GM12873 (cell line): ENCODE measurements around the gene PRR5L.

Experiments
- TF ChIP-seq, protein P1 (sequence below): IDR thresholded peaks from 2 replicates; pipeline ENCODE4 v1.5.1; 2012; ENCODE audit warnings: low read depth, mild to moderate bottlenecking, moderate library complexity, low read length, control low read depth; ENCODE audit not compliant: insufficient read depth; ENCODE audit errors: missing control alignments

Gene PRR5L

DNA sequence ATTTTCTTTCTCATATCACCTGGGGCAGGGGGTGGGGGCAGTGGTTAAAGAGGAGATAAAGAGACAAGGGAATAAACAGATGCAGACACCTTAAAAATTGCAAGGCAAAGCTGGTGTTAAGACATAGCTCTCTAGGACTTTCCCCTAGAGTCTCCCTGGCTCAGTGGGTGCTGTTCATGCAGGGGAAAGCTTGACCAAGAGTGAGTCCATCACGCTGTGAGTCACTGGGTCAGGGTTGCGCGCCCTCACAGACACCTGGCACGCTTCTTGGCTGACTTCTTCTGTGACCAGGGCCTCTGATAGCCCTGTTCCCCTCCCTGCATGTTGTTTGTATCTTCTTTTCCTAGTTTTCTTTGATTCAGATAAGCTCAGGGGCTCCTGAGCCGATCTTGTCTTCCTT is 38.7 kb upstream of the PRR5L start:
- TF ChIP-seq, protein P1, sequence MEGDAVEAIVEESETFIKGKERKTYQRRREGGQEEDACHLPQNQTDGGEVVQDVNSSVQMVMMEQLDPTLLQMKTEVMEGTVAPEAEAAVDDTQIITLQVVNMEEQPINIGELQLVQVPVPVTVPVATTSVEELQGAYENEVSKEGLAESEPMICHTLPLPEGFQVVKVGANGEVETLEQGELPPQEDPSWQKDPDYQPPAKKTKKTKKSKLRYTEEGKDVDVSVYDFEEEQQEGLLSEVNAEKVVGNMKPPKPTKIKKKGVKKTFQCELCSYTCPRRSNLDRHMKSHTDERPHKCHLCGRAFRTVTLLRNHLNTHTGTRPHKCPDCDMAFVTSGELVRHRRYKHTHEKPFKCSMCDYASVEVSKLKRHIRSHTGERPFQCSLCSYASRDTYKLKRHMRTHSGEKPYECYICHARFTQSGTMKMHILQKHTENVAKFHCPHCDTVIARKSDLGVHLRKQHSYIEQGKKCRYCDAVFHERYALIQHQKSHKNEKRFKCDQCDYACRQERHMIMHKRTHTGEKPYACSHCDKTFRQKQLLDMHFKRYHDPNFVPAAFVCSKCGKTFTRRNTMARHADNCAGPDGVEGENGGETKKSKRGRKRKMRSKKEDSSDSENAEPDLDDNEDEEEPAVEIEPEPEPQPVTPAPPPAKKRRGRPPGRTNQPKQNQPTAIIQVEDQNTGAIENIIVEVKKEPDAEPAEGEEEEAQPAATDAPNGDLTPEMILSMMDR: no peak

DNA sequence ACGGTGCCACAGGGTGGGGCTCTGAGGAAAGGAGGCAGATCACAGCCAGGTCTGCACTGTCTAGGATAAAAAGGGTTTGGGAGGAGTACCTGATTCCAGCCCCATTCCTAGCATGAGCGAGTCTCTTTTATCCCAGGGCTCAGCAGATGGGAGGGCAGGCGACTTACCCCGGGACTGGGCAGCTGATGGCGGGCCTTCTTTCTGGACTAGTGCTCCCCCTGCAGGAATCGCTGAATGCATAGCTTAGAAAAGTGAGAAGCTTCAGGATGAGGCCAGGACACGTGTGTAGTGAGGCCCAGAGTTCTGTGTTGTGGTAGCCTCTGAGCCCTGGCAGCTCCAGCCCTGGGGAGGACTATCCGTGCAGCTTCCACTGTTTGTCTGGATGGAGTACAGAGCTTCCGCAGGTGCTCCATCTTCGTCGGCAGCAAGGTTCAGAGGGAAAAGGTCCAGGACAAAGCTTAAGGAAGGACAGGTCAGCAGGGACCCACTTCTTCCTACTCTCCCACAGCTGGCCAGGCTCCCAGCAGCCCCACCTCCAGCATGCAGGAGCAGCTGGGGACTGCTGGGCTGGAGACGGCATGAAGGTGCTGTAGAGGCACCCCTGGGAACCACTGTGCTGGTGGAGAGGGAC is 37.2 kb upstream of the PRR5L start:
- TF ChIP-seq, protein P1: peak; percentile 65

DNA sequence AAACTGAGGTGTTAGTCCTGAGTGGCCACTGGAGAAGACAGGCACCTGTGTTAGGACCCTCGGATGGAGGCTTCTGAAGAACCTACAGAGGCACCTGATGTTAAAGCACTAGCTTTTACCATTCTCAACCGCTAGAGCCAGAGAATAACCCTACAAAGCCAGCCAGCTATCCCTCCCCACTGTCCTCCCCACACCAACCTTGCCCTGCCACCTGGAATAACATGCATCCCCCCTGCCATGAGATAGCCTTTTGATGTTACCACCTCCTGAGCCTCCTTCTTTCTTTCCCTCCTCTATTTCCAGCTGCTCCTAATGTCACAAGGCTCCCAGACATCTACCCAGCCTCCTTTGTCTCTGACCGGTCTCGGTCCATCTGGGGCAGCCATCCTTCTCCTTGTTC is 35.0 kb upstream of the PRR5L start:
- TF ChIP-seq, protein P1: no peak

DNA sequence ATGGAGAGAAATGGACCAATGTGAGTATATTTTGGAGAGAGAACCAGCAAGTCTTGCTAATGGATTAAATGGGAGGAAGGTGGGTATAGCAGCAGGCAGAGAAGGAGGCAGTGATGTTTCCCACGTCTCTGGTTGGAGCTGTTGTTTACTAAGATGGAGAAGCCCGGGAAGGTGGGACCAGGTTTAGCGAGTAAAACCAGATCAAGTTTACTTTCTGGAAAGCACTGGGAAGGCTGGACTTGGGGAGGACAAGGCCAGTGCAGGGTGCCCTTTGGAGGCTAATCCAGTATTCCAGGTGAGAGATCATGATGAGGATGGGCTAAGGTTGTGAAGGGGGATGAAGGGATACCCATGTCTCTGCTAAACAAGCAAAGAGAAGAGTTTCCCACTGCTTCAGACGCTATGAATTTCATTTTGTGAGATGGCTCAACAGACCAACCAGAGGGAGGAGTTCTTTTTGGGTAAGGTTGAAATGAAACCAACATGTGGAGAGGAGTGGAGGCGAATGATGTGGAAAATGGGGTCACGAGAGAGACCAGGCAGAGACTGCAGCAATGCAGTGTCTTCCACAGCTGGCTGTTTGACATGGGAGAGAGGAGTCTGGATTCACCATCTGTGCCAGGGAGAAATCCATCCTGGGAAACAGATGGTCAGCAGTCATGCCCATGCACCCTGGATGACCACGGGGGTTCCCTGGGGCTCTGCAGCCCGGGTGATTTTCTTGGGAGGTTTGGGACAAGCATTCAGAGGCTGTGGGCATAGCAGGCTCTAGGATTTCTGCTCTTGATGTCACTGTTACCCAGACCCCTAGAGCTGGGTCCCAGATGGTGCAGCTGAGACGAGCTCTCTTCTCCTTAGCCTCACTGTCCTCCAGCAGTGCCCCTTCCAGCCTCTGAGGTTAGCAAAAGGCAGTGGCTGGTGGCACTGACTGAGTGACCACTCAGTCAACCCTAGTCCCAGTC is 31.8 kb upstream of the PRR5L start:
- TF ChIP-seq, protein P1: no peak

DNA sequence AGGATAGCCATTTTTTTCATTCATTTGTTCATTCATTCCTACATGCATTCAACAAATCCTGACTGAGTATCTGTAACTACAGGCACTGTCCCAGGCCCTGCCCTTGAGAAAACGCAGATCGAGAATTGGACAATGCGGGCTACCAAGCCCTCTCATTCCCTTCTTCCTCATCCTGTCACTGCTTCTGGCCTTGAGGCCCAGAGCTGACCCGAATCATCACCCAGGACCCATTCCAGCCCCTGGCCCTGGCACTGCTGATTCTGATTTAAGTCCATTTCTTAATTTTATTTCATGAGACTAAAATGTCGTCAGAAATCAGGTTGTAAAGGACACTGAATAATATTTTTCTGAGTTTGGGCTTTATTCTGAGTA is 31.1 kb upstream of the PRR5L start:
- TF ChIP-seq, protein P1: no peak

DNA sequence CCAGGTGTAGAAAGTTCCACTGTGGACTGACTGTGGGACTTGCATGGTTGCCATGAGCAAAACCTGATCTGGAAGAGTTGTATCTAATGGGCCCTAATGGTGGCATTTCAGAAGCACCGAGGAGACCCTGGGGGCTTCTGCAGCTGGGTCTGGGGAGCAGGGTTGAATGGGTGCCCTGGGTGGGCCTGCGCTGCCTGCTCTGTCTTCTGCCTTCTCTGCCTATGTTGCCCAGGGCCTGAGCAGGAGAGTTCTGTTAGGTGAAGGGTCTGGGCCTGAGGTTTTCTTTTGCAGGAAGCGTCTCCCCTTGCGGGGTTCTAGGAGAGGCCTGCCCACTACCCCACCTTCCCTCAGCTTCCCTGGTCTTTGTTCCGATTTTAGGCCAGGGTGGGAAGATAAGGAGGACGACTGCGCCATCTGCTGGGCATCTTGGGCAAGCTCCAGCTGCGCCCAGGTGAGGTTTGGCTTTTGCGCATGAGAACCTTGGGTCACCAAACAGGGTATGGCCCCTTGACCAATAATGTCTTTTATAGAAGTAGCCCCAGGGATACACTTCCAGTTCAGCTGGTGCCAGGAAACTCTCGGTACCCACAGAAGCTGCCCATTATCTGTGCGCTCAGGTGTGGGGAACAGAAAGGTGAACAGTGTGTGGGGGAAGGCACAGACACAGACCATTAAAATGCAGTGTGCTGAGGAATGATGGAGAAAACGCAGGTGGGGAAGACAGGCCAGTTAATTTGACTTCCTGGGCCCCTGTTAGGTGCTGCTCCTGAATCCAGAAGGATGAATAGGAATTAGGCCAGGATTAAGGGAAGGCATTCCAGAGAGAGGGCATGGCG is 30.1 kb upstream of the PRR5L start:
- TF ChIP-seq, protein P1: peak; percentile 93

DNA sequence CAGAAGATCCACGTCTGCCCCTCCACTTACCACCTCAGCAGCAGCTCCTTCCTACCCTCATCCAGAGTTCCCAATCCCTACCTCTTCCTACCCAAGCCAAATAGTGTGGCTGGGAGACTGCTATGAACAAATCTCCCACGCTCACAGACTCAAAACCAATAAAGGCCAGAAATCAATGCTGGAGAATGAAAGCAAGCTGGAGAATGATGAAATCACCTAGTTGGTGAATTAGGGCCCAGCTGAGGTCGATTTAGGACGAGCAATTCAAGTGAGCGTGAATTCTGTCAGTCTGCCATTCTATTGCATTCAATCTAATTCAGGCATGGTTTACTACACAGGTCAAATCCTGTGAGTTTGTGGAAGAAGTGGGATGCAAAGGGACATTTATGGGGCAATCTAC is 29.3 kb upstream of the PRR5L start:
- TF ChIP-seq, protein P1: no peak
